ENCODE measurements around the gene ALAD. TPM values are rescaled to one million over a fixed set of nuclear protein-coding genes. Genes with fewer than 3 reads are reported as not detected.
A peak's percentile ranks its signal among the peaks of the same experiment; 100 is the strongest.

The ALAD gene
- total and polyA plus RNA-seq, 9 of the 15 experiments (the other 6 are each of a cell fraction or from before 2014, with no cell fraction given), result 1.3 to 12.7 (median 6.8) TPM

- TF ChIP-seq JUND (IDR thresholded peaks at IDR 0.05; ENCODE audit: borderline replicate concordance, low read depth, low read length) (peak; percentile 76; the same call in 1 of the 2 replicates), JUND (tag; IDR thresholded peaks at IDR 0.05; ENCODE audit: borderline replicate concordance, low read depth, low read length) (no peak; the same call in 2 of the 3 replicates), CC2D1A (IDR thresholded peaks at IDR 0.05) (no peak), XRCC4 (IDR thresholded peaks at IDR 0.05; ENCODE audit: extremely low read depth, insufficient read depth, insufficient read length) (no peak), ZNF12 (CRISPR knock-in tag; IDR thresholded peaks at IDR 0.05) (no peak; the same call in 1 of the 2 replicates), ZNF766 (CRISPR knock-in tag; conservative IDR thresholded peaks at IDR 0.05) (no peak; the same call in 1 of the 2 replicates), BRF1 (IDR thresholded peaks at IDR 0.05; ENCODE audit: borderline replicate concordance, extremely low read depth, insufficient read length) (no peak), NR2C2 (CRISPR knock-in tag; IDR thresholded peaks at IDR 0.05) (peak; percentile 49; the same call in 1 of the 2 replicates), NR2C2 (tag; IDR thresholded peaks at IDR 0.05) (peak; percentile 62), CBX8 (IDR thresholded peaks at IDR 0.05; ENCODE audit: borderline replicate concordance, extremely low read depth, low read depth, low read length, poor library complexity, severe bottlenecking) (no peak), ZBTB26 (CRISPR knock-in tag; IDR thresholded peaks at IDR 0.05) (no peak), BRCA1 (IDR thresholded peaks at IDR 0.05) (no peak), BRCA1 (CRISPR knock-in tag; IDR thresholded peaks at IDR 0.05) (no peak), SIX5 (IDR thresholded peaks at IDR 0.05; ENCODE audit: borderline replicate concordance in 1 of 2, insufficient read depth in 1 of 2, low read depth in 1 of 2, low read length in 2 of 2) (peak; percentile 29 to 43; a peak in 2 of 4 replicates), NCOA6 (IDR thresholded peaks at IDR 0.05) (no peak), NR2F6 (CRISPR knock-in tag; IDR thresholded peaks at IDR 0.05) (no peak), ZNF253 (CRISPR knock-in tag; conservative IDR thresholded peaks at IDR 0.05) (no peak), MLX (CRISPR knock-in tag; conservative IDR thresholded peaks at IDR 0.05) (no peak), CHD4 (IDR thresholded peaks at IDR 0.05; ENCODE audit: insufficient read depth, insufficient replicate concordance, low read depth, low read length, poor library complexity, severe bottlenecking) (no peak), RBM15 (IDR thresholded peaks at IDR 0.05; ENCODE audit: insufficient read depth, low read length) (no peak), ZNF445 (CRISPR knock-in tag; IDR thresholded peaks at IDR 0.05; ENCODE audit: low read depth) (no peak)
- TF ChIP-seq, protein P1, sequence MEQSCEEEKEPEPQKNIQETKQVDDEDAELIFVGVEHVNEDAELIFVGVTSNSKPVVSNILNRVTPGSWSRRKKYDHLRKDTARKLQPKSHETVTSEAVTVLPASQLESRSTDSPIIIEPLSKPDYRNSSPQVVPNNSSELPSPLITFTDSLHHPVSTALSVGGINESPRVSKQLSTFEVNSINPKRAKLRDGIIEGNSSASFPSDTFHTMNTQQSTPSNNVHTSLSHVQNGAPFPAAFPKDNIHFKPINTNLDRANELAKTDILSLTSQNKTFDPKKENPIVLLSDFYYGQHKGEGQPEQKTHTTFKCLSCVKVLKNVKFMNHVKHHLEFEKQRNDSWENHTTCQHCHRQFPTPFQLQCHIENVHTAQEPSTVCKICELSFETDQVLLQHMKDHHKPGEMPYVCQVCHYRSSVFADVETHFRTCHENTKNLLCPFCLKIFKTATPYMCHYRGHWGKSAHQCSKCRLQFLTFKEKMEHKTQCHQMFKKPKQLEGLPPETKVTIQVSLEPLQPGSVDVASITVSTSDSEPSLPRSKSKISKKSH (CRISPR knock-in tag; IDR thresholded peaks at IDR 0.05), result no peak
- TF ChIP-seq, protein P2, sequence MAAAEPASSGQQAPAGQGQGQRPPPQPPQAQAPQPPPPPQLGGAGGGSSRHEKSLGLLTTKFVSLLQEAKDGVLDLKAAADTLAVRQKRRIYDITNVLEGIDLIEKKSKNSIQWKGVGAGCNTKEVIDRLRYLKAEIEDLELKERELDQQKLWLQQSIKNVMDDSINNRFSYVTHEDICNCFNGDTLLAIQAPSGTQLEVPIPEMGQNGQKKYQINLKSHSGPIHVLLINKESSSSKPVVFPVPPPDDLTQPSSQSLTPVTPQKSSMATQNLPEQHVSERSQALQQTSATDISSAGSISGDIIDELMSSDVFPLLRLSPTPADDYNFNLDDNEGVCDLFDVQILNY (CRISPR knock-in tag; IDR thresholded peaks at IDR 0.05), result no peak
These were observed 60.9 kb downstream of the ALAD start, which contains the start of gene WDR31 (continued) for GRCh38 chr9:113340011-113340699.
